Measurements from ENCODE around the gene PDE6D. TPM values are rescaled to one million over a fixed set of nuclear protein-coding genes. Genes with fewer than 3 reads are reported as not detected.

PDE6D gene
- total RNA-seq (1 to 10 TPM; 5.9 to 7.0 TPM), total RNA-seq (5.9 to 27.1 (median 19.3) reads per million in 172 experiments)
- 25.8 TPM for polyA plus RNA-seq (2013, experiment 1 of 2)
- 27.1 TPM for polyA plus RNA-seq (2013, experiment 2 of 2)

- POLR2A ChIA-PET, result interaction anchor here (0.8 to 2.1 kb wide), 5 partner anchors 72 to 1486 kb away, joined by 3 to 10 read pairs (median 4); partner anchors contain the start of genes EIF4E2, NCL and TIGD1
- no peak for TF ChIP-seq CTCF (IDR thresholded peaks at IDR 0.05)
- peaks cover 71% of the 10 kb centered on the region for H3K4me1 Mint-ChIP-seq (ENCODE audit: low read depth)
These were observed at the start of gene PDE6D for GRCh38 chr2:231780909-231781797. PDE6D (minus strand) TSS chr2:231781282; CDS start chr2:231781114, 168 bp downstream.

GRCh38 chr2:231821908-231822307 is 40.8 kb upstream of the PDE6D start:
- ChIA-PET POLR2A (interaction anchor here (1.1 kb wide), 1 partner anchor 200 kb away, joined by 3 read pairs; no protein-coding TSS in a partner anchor), CTCF (no interaction called here)
- no peaks in the 10 kb centered on the region for H3K36me3 ChIP-seq (ENCODE audit: insufficient read depth, low read length)
- TF ChIP-seq CTCF (IDR thresholded peaks at IDR 0.05), result no peak
- no peak for DNase-seq
- no peaks in the 10 kb centered on the region for H3K4me1 ChIP-seq (ENCODE audit: insufficient read depth, low read length)
- Mint-ChIP-seq H3K4me3 (no peak overlapping the region), H3K9me3 (no peaks in the 10 kb centered on the region), H3K4me1 (ENCODE audit: low read depth) (no peaks in the 10 kb centered on the region), H3K27ac (no peak overlapping the region), H3K27me3 (peaks cover 10% of the 10 kb centered on the region), H3K36me3 (ENCODE audit: low read depth) (no peaks in the 10 kb centered on the region)
- H3K9me3 ChIP-seq (ENCODE audit: control insufficient read depth in 1 of 2, insufficient read depth in 1 of 2, low read length in 2 of 2), result no peaks in the 10 kb centered on the region
- no peak overlapping the region for H3K4me3 ChIP-seq (ENCODE audit: low read length)
- H3K27ac ChIP-seq (ENCODE audit: low read depth in 1 of 2, low read length in 2 of 2), result no peak overlapping the region
- no peaks in the 10 kb centered on the region for H3K27me3 ChIP-seq (ENCODE audit: control insufficient read depth in 1 of 2, insufficient read depth in 2 of 2, low read length in 2 of 2)
- ATAC-seq (ENCODE audit: poor library complexity), result no peak
- intact Hi-C loops (cut with DNase I, micrococcal nuclease), result no loop called here

More at GRCh38 chr2:231780909-231781797, at the start of gene PDE6D:
- no peaks in the 10 kb centered on the region for H3K9me3 Mint-ChIP-seq
- H3K27me3 ChIP-seq (ENCODE audit: control insufficient read depth in 1 of 2, insufficient read depth in 2 of 2, low read length in 2 of 2), result no peaks in the 10 kb centered on the region
- H3K4me3 ChIP-seq (ENCODE audit: low read length), result peak within 1 kb of the TSS; percentile 90
- peak within 1 kb of the TSS; percentile 71 to 78 for H3K27ac ChIP-seq (ENCODE audit: low read depth in 1 of 2, low read length in 2 of 2)
- H3K4me1 ChIP-seq (ENCODE audit: insufficient read depth, low read length), result peaks cover 36% of the 10 kb centered on the region
- no peaks in the 10 kb centered on the region for H3K36me3 ChIP-seq (ENCODE audit: insufficient read depth, low read length)
- peak; percentile 91 to 97 (median 95) for DNase-seq
- peak; percentile 89 for ATAC-seq (ENCODE audit: poor library complexity)
- CTCF ChIA-PET, result no interaction called here
- peak within 1 kb of the TSS; percentile 94 for H3K4me3 Mint-ChIP-seq
- H3K27me3 Mint-ChIP-seq, result no peaks in the 10 kb centered on the region
- intact Hi-C loops (cut with DNase I, micrococcal nuclease), result loop anchor here (2.0 to 10.0 kb wide), 9 partner anchors 119 to 1856 kb away; partner anchors contain the start of genes ATG16L1 (in 1 of the 2), DIS3L2 (in 1 of the 2), FBXO36 (in 1 of the 2) and TRIP12 (in 1 of the 2)
- peak within 1 kb of the TSS; percentile 94 for H3K27ac Mint-ChIP-seq
- H3K9me3 ChIP-seq (ENCODE audit: control insufficient read depth in 1 of 2, insufficient read depth in 1 of 2, low read length in 2 of 2), result no peaks in the 10 kb centered on the region
- H3K36me3 Mint-ChIP-seq (ENCODE audit: low read depth), result peaks cover 13% of the 10 kb centered on the region

GRCh38 chr2:231820786-231821303 is 39.8 kb upstream of the PDE6D start:
- Histone ChIP-seq H3K27ac (ENCODE audit: low read depth in 1 of 2, low read length in 2 of 2) (no peak overlapping the region), H3K4me3 (ENCODE audit: low read length) (no peak overlapping the region), H3K36me3 (ENCODE audit: insufficient read depth, low read length) (no peaks in the 10 kb centered on the region), H3K27me3 (ENCODE audit: control insufficient read depth in 1 of 2, insufficient read depth in 2 of 2, low read length in 2 of 2) (no peaks in the 10 kb centered on the region), H3K4me1 (ENCODE audit: insufficient read depth, low read length) (no peaks in the 10 kb centered on the region), H3K9me3 (ENCODE audit: control insufficient read depth in 1 of 2, insufficient read depth in 1 of 2, low read length in 2 of 2) (no peaks in the 10 kb centered on the region)
- ChIA-PET CTCF (no interaction called here), POLR2A (interaction anchor here (1.1 kb wide), 1 partner anchor 201 kb away, joined by 3 read pairs; no protein-coding TSS in a partner anchor)
- no peak overlapping the region for H3K27ac Mint-ChIP-seq
- no peak for ATAC-seq (ENCODE audit: poor library complexity)
- intact Hi-C loops (cut with DNase I, micrococcal nuclease), result no loop called here
- H3K4me3 Mint-ChIP-seq, result no peak overlapping the region
- peaks cover 5% of the 10 kb centered on the region for H3K36me3 Mint-ChIP-seq (ENCODE audit: low read depth)
- no peak for DNase-seq
- no peak for TF ChIP-seq CTCF (IDR thresholded peaks at IDR 0.05)
- peaks cover 10% of the 10 kb centered on the region for H3K27me3 Mint-ChIP-seq
- H3K9me3 Mint-ChIP-seq, result no peaks in the 10 kb centered on the region
- H3K4me1 Mint-ChIP-seq (ENCODE audit: low read depth), result no peaks in the 10 kb centered on the region
